Stimulated activated CD8-positive, alpha-beta memory T cell treated with anti-CD3 and anti-CD28 coated beads, Interleukin-15, amount 100 ng/mL, for 1 hour (primary cell): ENCODE data around the gene TMEM187.

Source experiments
- DNase-seq: peaks from one replicate; pipeline ENCODE4 v3.0.0-alpha.2; 2020; ENCODE audit warnings: low read depth

Gene TMEM187

GRCh38 chrX:153954558-153955227 is 17.9 kb upstream of the TMEM187 start:
- DNase-seq: no peak

GRCh38 chrX:153955228-153955732 is 17.3 kb upstream of the TMEM187 start:
- DNase-seq: no peak

GRCh38 chrX:153956044-153956907 is 16.3 kb upstream of the TMEM187 start:
- DNase-seq: no peak

DNA sequence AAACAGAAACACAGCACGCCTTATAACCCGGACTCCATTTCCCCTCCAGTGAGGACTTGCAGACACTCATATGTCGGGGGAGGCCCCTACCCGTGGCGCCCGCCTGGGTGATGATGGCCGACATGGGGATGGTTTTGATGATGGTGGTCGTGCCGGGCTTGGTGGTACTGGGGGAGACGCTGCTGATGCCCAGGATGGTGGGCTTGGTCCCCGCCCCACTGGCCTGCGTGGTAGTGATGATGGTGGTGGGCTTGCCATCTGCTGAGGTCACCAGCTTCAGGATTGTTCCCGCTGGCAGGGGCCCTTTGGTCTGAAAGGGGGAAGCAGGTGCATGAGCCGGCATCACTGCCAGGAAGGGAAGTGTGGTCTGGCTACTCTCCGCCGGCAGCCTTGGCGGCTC is 15.3 kb upstream of the TMEM187 start:
- DNase-seq: no peak

GRCh38 chrX:153958605-153959004 is 13.9 kb upstream of the TMEM187 start:
- DNase-seq: no peak

- DNase-seq: no peak
Observed at GRCh38 chrX:153959649-153960048, 12.9 kb upstream of the TMEM187 start.

GRCh38 chrX:153960077-153960476 is 12.5 kb upstream of the TMEM187 start:
- no peak for DNase-seq

- no peak for DNase-seq
Observed at GRCh38 chrX:153960786-153961185, 11.8 kb upstream of the TMEM187 start.

GRCh38 chrX:153961292-153961691 is 11.3 kb upstream of the TMEM187 start:
- DNase-seq: no peak

- DNase-seq: no peak
Observed at GRCh38 chrX:153963546-153963945, 9.0 kb upstream of the TMEM187 start.

DNA sequence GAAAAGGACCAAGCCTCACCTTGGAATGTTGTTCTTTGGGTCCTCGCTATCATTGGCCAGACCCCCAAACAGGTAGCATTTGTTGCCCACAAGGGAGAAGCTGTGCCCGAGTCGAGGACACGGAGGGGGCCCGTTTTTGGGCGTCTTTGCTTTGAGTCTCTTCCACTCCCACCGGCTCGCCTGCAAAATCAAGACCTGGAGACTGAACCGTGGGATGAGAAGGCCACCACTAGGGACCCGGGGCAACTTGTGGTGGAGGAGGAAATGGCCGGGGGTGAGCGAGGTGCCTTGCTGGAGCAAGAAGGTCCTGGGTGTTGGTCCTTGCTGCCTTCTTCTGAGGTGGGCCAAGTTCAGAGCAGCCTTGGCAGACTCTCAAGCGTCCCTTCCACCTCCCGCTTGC is 8.4 kb upstream of the TMEM187 start:
- DNase-seq: no peak

GRCh38 chrX:153965406-153965805 is 7.1 kb upstream of the TMEM187 start:
- DNase-seq: no peak

DNA sequence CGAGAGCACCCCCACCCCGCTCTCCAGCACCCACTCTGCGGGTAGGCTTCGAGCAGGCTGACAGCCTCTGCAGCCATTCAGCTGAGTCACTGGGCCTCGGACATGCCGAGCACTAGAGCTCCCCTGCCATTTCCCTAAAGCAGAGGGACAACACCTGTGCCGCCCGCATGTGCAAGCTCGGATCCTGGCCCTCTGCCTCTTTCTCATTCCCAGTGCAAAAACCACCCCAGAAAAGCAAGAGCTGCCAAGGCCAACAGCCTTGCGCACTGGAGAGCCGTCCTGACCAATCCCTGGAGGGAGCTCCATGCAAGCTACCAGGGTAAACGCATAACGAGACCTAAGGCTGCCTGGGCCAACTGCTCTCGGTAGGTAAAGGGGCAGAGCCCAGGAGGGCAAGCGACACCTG is 6.3 kb upstream of the TMEM187 start:
- no peak for DNase-seq

DNA sequence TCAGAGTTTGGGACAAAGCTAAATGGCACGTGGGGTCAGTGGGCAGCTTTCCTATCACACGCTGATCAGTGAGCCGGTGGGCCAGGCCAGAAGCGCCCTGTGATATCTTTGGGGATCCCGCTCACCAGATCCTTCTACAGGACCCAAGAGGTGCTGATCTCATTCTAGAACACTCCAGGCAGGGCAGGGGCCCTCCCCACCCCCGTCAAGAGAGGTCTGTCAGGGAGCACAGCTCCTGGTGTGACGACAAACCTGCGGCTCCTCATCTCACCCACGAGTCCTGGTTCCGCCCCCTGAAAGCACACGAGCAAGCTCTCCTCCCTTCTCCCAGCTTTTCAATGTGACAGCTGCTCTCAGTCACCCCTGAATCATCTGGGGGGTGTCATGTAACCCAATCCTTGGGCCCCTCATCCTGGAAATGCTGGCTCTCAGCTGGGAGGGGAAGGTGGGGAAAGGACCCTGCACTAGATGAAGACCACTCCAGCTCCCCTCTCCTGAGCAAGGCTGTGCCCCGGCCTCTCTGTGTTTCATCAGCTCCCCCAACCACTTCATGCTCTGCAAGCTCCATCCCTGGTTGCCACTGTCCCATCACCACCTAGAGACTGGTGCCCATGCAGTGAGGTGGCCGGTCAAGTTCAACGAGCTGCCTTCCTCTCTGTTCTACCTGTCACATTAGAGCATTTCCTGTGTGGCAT is 5.6 kb upstream of the TMEM187 start:
- no peak for DNase-seq

DNA sequence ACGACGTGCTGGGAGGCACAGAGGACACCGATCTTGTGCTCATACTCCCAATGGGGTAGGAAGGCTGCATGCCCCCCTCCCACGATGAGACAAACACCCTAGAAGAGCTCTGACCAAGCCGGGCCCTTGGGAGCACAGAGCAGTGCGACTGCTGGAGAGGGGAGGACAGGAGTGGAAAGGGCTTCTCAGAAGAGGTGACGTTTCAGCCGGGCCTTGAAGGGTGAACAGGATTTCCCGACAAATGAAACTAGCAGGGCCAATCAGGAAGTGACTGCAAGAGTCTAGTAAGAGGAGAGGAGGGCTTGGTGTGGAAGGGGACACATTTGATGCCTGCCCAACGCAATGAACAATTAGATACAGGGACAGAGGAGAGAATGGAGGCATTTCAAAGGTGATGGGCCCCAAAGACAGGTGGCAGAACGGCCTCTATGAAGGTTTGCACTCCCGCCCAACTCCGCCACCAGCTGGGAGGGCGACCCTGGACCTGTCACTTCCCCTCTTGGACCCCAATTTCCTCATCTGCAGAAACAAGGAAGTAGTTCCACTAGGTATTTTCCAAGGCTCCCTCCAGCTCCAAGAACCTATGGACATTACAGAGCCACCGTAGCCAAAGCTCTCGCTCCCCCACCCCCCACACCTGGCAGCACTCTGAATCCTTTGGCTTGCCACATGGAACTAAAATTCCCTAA is 4.9 kb upstream of the TMEM187 start:
- no peak for DNase-seq

GRCh38 chrX:153968255-153968654 is 4.3 kb upstream of the TMEM187 start:
- no peak for DNase-seq

- DNase-seq: no peak
Observed at GRCh38 chrX:153968754-153969124, 3.8 kb upstream of the TMEM187 start.

DNA sequence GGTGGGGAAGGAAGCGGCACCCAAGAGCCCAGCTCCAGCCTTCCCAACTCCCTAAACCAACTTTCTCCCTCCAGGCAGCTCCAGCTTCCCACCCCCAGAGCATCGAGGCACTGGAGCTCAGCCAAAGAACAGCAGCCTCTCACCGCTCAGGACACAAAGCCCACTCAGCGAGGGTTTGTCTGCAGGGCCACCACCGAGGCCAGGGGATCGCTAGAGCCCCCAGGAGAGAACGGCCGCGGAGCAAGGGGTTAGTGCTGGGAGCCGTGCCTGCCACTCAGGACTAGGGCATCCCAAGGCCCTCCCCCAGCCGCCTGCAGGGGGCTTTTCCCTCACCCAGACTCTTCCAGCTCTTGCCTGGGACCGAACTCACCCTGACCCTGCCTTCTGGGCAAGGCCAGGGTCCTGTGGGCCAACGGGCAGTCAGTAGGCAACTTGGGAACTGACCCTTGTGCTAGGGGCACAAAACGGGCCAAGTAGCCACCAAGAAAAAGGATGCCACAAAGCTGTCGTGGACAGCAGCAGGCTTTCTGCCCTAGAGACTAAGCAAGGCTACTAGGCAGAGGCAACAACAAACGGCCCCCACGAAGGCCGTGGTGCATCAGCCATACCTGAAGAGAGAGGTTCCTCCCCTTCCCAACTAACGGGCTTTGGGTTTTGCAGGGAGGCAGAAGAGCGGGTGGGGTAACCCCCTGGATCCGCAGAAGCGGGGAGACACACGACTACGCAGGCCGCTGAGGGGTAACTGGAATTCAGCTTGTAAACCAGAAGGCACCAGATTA is 3.2 kb upstream of the TMEM187 start:
- no peak for DNase-seq

GRCh38 chrX:153969904-153970356 is 2.6 kb upstream of the TMEM187 start:
- DNase-seq: no peak

DNA sequence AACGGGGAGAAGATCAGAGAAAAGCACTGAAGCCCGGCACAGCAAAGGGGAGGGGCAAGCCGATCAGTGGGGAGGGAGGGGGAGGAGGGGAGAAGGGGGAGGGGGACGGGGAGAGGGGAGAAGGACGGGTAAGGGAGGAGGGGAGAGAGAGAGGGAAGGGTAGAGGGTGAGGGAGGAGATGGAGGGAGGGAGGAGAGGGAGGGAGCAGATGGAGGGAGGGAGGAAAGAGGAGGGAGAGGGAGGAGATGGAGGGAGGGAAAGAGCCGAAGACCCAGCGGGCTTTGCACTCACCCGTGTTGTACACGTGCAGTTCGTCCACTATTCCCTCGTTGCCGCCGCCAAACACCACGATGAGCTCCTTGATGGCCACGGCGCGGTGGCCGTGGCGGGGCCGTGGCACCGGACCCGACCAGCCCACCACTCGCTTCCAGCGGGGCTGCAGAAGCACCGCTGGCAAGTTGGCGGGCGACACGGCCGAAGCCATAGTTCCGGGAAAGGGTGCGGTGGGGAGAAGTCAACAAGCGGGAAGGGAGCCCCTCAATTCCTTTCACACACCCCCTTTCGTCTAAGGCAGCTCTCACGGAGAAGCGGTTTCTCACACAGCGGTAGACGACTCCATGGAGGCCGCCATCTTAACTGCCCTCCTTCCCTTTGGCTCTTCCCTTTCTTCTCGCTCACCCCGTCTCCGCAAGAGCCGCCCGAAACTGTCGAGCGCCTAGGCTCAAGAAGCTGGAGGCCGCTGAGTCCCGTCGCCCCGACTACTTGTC is 2.0 kb upstream of the TMEM187 start:
- DNase-seq: no peak

DNA sequence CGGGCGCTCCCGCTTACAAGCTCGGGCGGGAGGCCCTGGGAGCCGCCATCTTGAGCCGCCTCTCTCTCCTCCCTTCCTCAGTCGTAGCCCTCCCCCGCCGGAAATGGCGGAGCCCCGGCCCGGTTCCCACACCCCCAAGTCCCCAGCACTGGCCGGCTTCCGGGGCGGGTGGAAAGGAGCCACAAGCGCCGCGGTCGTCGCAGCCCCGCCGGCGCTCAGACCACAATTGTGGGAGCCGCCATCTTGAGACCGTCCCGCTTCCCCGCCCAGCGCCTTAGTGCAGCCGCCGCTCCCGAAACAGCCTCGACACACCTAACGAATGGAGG is 1.5 kb upstream of the TMEM187 start:
- DNase-seq: peak; percentile 73
